Measurements from ENCODE around the gene PIGU. TPM values are rescaled to one million over a fixed set of nuclear protein-coding genes. Genes with fewer than 3 reads are reported as not detected.

Gene PIGU
- total RNA-seq, 1 experiment from 2014 or later = 32.8 TPM

DNA sequence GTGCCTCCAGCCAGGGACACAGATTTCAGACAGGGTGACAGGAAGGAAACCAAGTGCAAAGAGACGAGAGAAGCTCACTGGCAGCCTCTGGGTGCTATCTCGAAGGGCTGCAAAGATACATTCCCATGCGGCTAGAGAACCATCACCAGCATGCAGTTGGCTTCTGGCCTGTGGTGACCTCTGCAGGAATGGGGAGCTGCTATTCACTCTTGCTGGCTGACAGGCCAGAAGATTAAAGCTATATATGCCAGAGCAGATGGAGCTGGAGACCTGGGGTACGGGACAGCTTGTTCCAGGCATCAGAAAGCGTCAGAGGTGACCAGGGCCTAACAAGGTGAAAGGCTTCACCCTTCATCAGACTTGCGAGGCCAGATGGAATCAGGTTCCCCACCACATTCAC lies 98.4 kb downstream of the PIGU start:
- TF ChIP-seq, protein P1, sequence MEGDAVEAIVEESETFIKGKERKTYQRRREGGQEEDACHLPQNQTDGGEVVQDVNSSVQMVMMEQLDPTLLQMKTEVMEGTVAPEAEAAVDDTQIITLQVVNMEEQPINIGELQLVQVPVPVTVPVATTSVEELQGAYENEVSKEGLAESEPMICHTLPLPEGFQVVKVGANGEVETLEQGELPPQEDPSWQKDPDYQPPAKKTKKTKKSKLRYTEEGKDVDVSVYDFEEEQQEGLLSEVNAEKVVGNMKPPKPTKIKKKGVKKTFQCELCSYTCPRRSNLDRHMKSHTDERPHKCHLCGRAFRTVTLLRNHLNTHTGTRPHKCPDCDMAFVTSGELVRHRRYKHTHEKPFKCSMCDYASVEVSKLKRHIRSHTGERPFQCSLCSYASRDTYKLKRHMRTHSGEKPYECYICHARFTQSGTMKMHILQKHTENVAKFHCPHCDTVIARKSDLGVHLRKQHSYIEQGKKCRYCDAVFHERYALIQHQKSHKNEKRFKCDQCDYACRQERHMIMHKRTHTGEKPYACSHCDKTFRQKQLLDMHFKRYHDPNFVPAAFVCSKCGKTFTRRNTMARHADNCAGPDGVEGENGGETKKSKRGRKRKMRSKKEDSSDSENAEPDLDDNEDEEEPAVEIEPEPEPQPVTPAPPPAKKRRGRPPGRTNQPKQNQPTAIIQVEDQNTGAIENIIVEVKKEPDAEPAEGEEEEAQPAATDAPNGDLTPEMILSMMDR (conservative IDR thresholded peaks at IDR 0.05) = no peak
- Histone ChIP-seq H2BK20ac (ENCODE audit: low read depth, low read length, poor library complexity, severe bottlenecking) (no peak overlapping the region), H3K4me2 (ENCODE audit: insufficient read depth, insufficient read length, low read length) (no peak overlapping the region), H3K18ac (ENCODE audit: insufficient read length, low read depth, low read length) (no peak overlapping the region), H3K9ac (ENCODE audit: extremely low read depth, insufficient read length, low read length) (no peak overlapping the region), H2BK12ac (ENCODE audit: insufficient read length, low read depth, low read length) (no peak overlapping the region), H3K79me1 (ENCODE audit: insufficient read depth, low read depth, low read length, poor library complexity, severe bottlenecking) (no peaks in the 10 kb centered on the region), H4K20me1 (ENCODE audit: control insufficient read depth, insufficient read depth, insufficient read length) (no peaks in the 10 kb centered on the region), H3K23me2 (ENCODE audit: insufficient read length, low read depth, low read length, poor library complexity, severe bottlenecking) (no peaks in the 10 kb centered on the region), H3K4me1 (ENCODE audit: insufficient read depth, low read length) (no peaks in the 10 kb centered on the region), H3K23ac (ENCODE audit: insufficient read length, low read depth, low read length) (no peak overlapping the region), H2BK15ac (ENCODE audit: low read depth, low read length) (no peak overlapping the region), H4K8ac (replicated peaks; ENCODE audit: insufficient read length, low read depth, low read length) (no peak overlapping the region), H3K79me2 (ENCODE audit: insufficient read depth, low read length) (no peaks in the 10 kb centered on the region), H3K56ac (ENCODE audit: insufficient read length, low read depth, low read length) (no peak overlapping the region), H4K91ac (ENCODE audit: insufficient read length, low read depth, low read length) (no peak overlapping the region), H3K4ac (ENCODE audit: low read depth, low read length) (no peak overlapping the region), H3K27ac (ENCODE audit: insufficient read length, low read depth, low read length) (no peak overlapping the region), H3K14ac (ENCODE audit: insufficient read depth, low read length) (no peak overlapping the region), H3T11ph (ENCODE audit: low read length) (no peak overlapping the region), H3K9me3 (ENCODE audit: control insufficient read depth, low read depth, low read length) (no peaks in the 10 kb centered on the region), H2AFZ (ENCODE audit: low read length) (no peak overlapping the region), H3K27me3 (ENCODE audit: insufficient read depth, low read length) (no peaks in the 10 kb centered on the region), H2AK5ac (ENCODE audit: insufficient read length, low read length) (no peak overlapping the region), H2BK120ac (ENCODE audit: low read depth, low read length, poor library complexity, severe bottlenecking) (no peak overlapping the region), H2BK5ac (ENCODE audit: insufficient read length, low read length) (no peak overlapping the region), H4K5ac (ENCODE audit: insufficient read length, low read depth, low read length) (no peak overlapping the region)
- Mint-ChIP-seq H3K4me1 (no peaks in the 10 kb centered on the region), H3K27me3 (ENCODE audit: low read depth) (no peaks in the 10 kb centered on the region; the same call in 1 of the 2 replicates), H3K27ac (peak overlapping the region in 1 of 3 experiments; percentile 51; a peak in 1 of 7 replicates), H3K4me3 (no peak overlapping the region), H3K36me3 (ENCODE audit: insufficient read depth in 1 of 3, low read depth in 3 of 3) (peaks cover 7 to 20% (median 12%) of the 10 kb centered on the region in 3 experiments; a peak in 6 of 7 replicates), H3K9me3 (no peaks in the 10 kb centered on the region)
- no CpG with 5 or more reads among the region's 6 CpGs for WGBS (ENCODE audit: extremely low coverage, insufficient read length, low lambda C conversion rate)
- DNase-seq = no peak
